Body of pancreas (tissue), 4 donors: Measurements from ENCODE around the gene KCND2. TPM values are rescaled to one million over a fixed set of nuclear protein-coding genes. Genes with fewer than 3 reads are reported as not detected.
A peak's percentile ranks its signal among the peaks of the same experiment; 100 is the strongest.

Experiments used
- ATAC-seq: fragments of 150-250 bp; one replicate; pipeline ENCODE4 v1.9.1; 2016
- DNase-seq, 4 donors: peaks; one replicate each; pipeline ENCODE4 v3.0.0-alpha.2; 2019
- H3K27ac ChIP-seq, 4 donors: fragments of 200-600 bp; sonication (generic); 1 replicate in 3 of 4; 2 replicates in 1 of 4; pipeline versions ENCODE4 v1.5.1 to v1.6.1; 2016 to 2019; ENCODE audit warnings: mild to moderate bottlenecking in 1 of 4, mixed read lengths in 1 of 4, moderate library complexity in 1 of 4
- H3K27me3 ChIP-seq, 2 donors: fragments of 200-600 bp; sonication (generic); one replicate each; pipeline ENCODE4 v1.6.0; 2016; ENCODE audit warnings: mild to moderate bottlenecking in 1 of 2
- H3K36me3 ChIP-seq, 2 donors: fragments of 200-600 bp; sonication (generic); replicated peaks in 1 of 2; 2 replicates each; pipeline ENCODE4 v1.5.1; 2016; ENCODE audit warnings: low read depth in 2 of 2; ENCODE audit not compliant: insufficient read depth in 1 of 2
- H3K4me1 ChIP-seq: fragments of 200-600 bp; sonication (generic); one replicate; pipeline ENCODE4 v1.6.0; 2016
- H3K4me3 ChIP-seq, 2 donors: fragments of 200-600 bp; sonication (generic); 1 replicate in 1 of 2; 2 replicates in 1 of 2; pipeline ENCODE4 v1.5.1; 2016 to 2019
- H3K9me3 ChIP-seq, 3 donors: fragments of 200-600 bp; sonication (generic); 1 replicate in 2 of 3; 2 replicates in 1 of 3; pipeline ENCODE4 v1.5.1; 2016
- POLR2A ChIP-seq, 3 donors: fragments of 450-650 bp; IDR thresholded peaks; one replicate each; pipeline ENCODE4 v1.6.1; 2016; ENCODE audit warnings: antibody characterized with exemption in 3 of 3, mild to moderate bottlenecking in 2 of 3
- WGBS, 2 donors: methylation state at CpG; one replicate each; pipeline ENCODE4 v1.1.5; 2017; 5-methylcytosine and 5-hydroxymethylcytosine counted together
- intact Hi-C: fragments of 100-400 bp; cut with DNase I; formaldehyde crosslinking; loops from one replicate; pipeline ENCODE4 v1.15.1; 2023
- total RNA-seq, 2 donors: library from RNA; depleted of rRNA; stranded (reverse); fragments of >200 nt; gene quantifications; one replicate each; pipeline ENCODE4 v1.1.0, GENCODE V29; 2016
- TF ChIP-seq, protein P1 (sequence below), 7 experiments: fragments of 450-650 bp in 4 of 7; fragments of 200-600 bp in 3 of 7; sonication (generic) in 3 of 7; IDR thresholded peaks; one replicate each; pipeline ENCODE4 v1.5.1; 2016 to 2019; ENCODE audit warnings: antibody characterized with exemption in 7 of 7

Gene KCND2
- total RNA-seq, 2 donors from 2014 or later = 0.52 to 0.66 TPM

DNA sequence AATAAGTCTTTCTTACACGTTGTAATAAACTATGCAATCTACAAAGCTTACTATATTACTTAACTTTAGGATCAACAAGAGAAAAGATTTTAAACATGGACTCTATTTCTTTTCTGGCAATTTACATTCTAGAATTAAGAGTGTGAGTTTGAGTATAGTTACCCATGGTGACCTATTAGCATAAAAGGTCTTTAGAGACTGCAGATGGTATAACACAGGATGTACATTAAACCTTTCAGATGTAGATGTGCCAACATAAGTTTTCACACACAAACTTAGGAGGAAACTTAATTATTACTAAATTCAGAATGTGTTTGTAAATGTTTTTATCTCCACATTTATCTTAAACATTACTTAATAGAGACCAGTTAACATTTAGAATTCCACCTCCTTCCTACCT, 54.1 kb downstream of the KCND2 start:
- no peaks in the 10 kb centered on the region for H3K4me1 ChIP-seq
- H3K4me3 ChIP-seq = no peak overlapping the region
- no peak overlapping the region for H3K27ac ChIP-seq
- intact Hi-C loops = no loop called here
- H3K36me3 ChIP-seq = no peaks in the 10 kb centered on the region
- 40% methylated on average over 1 of the region's 1 CpG for WGBS, 2 donors
- ATAC-seq (no peak), DNase-seq (no peak)
- no peaks in the 10 kb centered on the region for H3K9me3 ChIP-seq
- TF ChIP-seq, protein P1, sequence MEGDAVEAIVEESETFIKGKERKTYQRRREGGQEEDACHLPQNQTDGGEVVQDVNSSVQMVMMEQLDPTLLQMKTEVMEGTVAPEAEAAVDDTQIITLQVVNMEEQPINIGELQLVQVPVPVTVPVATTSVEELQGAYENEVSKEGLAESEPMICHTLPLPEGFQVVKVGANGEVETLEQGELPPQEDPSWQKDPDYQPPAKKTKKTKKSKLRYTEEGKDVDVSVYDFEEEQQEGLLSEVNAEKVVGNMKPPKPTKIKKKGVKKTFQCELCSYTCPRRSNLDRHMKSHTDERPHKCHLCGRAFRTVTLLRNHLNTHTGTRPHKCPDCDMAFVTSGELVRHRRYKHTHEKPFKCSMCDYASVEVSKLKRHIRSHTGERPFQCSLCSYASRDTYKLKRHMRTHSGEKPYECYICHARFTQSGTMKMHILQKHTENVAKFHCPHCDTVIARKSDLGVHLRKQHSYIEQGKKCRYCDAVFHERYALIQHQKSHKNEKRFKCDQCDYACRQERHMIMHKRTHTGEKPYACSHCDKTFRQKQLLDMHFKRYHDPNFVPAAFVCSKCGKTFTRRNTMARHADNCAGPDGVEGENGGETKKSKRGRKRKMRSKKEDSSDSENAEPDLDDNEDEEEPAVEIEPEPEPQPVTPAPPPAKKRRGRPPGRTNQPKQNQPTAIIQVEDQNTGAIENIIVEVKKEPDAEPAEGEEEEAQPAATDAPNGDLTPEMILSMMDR (IDR thresholded peaks at IDR 0.05) = no peak
- no peak for TF ChIP-seq POLR2A (IDR thresholded peaks at IDR 0.05)
- no peaks in the 10 kb centered on the region for H3K27me3 ChIP-seq

- intact Hi-C loops = no loop called here
- ATAC-seq = no peak
- no peak overlapping the region for H3K27ac ChIP-seq
- no peaks in the 10 kb centered on the region for H3K27me3 ChIP-seq
- no peaks in the 10 kb centered on the region for H3K4me1 ChIP-seq
- no peak for DNase-seq
- no peaks in the 10 kb centered on the region for H3K36me3 ChIP-seq
- H3K9me3 ChIP-seq = no peaks in the 10 kb centered on the region
- TF ChIP-seq, protein P1 (IDR thresholded peaks at IDR 0.05) = no peak
- TF ChIP-seq POLR2A (IDR thresholded peaks at IDR 0.05) = no peak
- WGBS, 2 donors = 67 to 71% methylated on average over 2 of the region's 2 CpGs
- no peak overlapping the region for H3K4me3 ChIP-seq
Measured at GRCh38 chr7:120332433-120332832, 59.5 kb downstream of the KCND2 start.

DNA sequence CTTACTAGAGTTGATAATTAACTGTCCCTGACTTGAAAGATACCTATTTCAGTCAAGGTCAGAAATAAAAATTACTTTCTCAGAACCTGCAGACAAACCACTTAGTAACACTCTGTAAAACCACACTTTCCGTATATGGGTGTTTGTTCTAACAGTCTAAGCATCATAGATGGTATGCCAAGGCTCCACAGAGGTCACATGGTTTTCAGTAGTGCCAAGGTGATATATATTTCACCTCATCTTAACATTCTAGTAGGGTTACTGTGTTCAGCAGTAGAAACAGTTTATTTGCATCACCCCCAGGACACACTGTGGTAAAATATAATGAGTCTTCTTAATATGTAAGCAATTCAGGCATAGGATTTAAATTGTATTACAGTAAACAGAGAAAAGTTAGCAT, 61.5 kb downstream of the KCND2 start:
- H3K36me3 ChIP-seq = no peaks in the 10 kb centered on the region
- no peaks in the 10 kb centered on the region for H3K4me1 ChIP-seq
- ATAC-seq (no peak), DNase-seq (no peak)
- 42 to 59% methylated on average over 1 of the region's 1 CpG for WGBS, 2 donors
- intact Hi-C loops = no loop called here
- H3K9me3 ChIP-seq = no peaks in the 10 kb centered on the region
- no peak overlapping the region for H3K27ac ChIP-seq
- TF ChIP-seq, protein P1 (IDR thresholded peaks at IDR 0.05) = no peak
- no peak for TF ChIP-seq POLR2A (IDR thresholded peaks at IDR 0.05)
- no peaks in the 10 kb centered on the region for H3K27me3 ChIP-seq
- no peak overlapping the region for H3K4me3 ChIP-seq

DNA sequence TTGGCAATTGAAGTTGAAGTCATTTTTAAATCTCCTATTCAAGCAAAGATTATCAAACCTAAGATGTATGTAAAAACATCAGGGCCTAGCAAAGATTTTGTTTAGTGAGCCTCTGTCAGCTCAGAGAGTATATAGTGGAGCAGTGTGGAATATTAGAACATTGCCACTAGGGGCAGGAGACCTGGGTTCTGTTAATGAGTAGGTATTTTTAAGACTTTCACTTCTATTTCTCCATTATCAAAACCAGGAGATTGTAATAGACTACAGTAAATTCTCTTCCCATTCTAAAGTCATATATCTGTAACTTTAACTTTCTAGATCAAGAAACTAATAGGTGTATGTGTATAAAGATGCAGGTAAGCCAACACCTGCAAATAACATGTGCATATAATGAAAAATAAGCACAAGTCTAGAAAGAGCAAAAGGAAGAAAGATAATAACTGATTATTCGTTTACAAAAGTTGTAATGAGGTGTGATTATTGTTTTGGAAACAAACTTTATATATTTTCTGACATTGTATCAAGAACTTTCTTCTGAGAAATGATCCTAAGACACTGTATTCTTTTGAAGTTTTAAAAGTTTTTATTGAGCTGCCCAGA, 64.4 kb downstream of the KCND2 start:
- ATAC-seq = no peak
- Histone ChIP-seq H3K27ac (no peak overlapping the region), H3K27me3 (no peaks in the 10 kb centered on the region), H3K36me3 (no peaks in the 10 kb centered on the region), H3K9me3 (no peaks in the 10 kb centered on the region), H3K4me3 (no peak overlapping the region), H3K4me1 (no peaks in the 10 kb centered on the region)
- no peak for DNase-seq
- intact Hi-C loops = no loop called here
- no peak for TF ChIP-seq POLR2A (IDR thresholded peaks at IDR 0.05)
- TF ChIP-seq, protein P1 (IDR thresholded peaks at IDR 0.05) = peak in 5 of 7 experiments; percentile 11 to 45 (median 18)
- WGBS, 2 donors = 9 to 20% methylated on average over 1 of the region's 1 CpG

- Histone ChIP-seq H3K27me3 (no peaks in the 10 kb centered on the region), H3K36me3 (no peaks in the 10 kb centered on the region), H3K4me3 (no peak overlapping the region), H3K9me3 (no peaks in the 10 kb centered on the region), H3K27ac (no peak overlapping the region), H3K4me1 (no peaks in the 10 kb centered on the region)
- WGBS, 2 donors = 54 to 60% methylated on average over 5 of the region's 5 CpGs
- DNase-seq (no peak), ATAC-seq (peak; percentile 24)
- intact Hi-C loops = no loop called here
- TF ChIP-seq, protein P1 (IDR thresholded peaks at IDR 0.05) = no peak
- TF ChIP-seq POLR2A (IDR thresholded peaks at IDR 0.05) = no peak
Measured at GRCh38 chr7:120344276-120344675, 71.3 kb downstream of the KCND2 start.
